ENCODE results near the gene MED10. TPM values are rescaled to one million over a fixed set of nuclear protein-coding genes. Genes with fewer than 3 reads are reported as not detected.

The MED10 gene, protein sequence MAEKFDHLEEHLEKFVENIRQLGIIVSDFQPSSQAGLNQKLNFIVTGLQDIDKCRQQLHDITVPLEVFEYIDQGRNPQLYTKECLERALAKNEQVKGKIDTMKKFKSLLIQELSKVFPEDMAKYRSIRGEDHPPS
- 10 to 100 TPM; 19.7 to 45.3 TPM for total RNA-seq

DNA sequence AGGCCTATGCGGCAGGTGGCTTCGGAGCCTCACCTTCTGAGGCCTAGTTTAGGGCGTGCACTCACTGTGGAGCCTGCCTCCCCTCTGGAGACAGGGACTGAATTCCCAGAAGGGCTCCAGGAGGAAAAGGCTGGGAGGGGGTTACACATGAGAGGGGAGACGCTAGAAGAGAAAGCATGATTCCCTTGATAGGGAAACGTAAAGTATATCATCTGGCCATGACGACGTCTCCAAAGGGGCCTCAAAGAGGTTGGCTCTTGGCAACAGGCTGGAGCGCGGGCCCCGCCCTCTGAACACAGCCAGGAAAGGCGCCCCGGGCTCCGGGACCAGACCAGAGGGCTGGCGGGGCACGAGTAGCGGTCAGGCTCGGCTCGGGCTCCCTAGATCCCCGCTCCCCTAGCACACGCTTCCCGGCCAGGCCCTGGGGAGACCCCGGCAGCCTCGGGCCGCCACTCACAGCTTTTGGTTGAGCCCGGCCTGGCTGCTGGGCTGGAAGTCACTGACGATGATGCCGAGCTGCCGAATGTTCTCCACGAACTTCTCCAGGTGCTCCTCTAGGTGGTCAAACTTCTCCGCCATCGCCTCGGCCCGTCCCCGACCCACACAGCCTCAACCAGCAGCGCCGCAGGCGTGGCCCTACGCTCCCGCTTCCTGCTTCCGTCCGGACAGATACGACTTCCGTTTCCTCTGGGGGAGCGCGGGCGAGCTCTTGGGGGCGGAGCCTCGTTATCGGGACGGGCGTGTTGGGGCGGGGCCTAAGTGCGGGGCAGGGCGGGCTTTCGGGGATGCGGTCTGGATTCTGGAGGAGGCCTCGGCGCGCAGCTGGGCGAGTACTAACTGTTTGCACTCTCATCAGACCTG, at the start of gene MED10:
TSS of gene MED10 (minus strand) at position 643 of the 861 bp plus-strand sequence. CDS start at position 579, 64 bp downstream.
- peak; percentile 87 for TF ChIP-seq POLR2AphosphoS5 (IDR thresholded peaks at IDR 0.05)
- TF ChIP-seq POLR2A (IDR thresholded peaks at IDR 0.05), result peak; percentile 57
- TF ChIP-seq, protein P1, sequence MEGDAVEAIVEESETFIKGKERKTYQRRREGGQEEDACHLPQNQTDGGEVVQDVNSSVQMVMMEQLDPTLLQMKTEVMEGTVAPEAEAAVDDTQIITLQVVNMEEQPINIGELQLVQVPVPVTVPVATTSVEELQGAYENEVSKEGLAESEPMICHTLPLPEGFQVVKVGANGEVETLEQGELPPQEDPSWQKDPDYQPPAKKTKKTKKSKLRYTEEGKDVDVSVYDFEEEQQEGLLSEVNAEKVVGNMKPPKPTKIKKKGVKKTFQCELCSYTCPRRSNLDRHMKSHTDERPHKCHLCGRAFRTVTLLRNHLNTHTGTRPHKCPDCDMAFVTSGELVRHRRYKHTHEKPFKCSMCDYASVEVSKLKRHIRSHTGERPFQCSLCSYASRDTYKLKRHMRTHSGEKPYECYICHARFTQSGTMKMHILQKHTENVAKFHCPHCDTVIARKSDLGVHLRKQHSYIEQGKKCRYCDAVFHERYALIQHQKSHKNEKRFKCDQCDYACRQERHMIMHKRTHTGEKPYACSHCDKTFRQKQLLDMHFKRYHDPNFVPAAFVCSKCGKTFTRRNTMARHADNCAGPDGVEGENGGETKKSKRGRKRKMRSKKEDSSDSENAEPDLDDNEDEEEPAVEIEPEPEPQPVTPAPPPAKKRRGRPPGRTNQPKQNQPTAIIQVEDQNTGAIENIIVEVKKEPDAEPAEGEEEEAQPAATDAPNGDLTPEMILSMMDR (IDR thresholded peaks at IDR 0.05), result no peak
- intact Hi-C loops (cut with DNase I), result loop anchor here (5.0 to 10.0 kb wide), 2 partner anchors 199 to 367 kb away; no protein-coding TSS in a partner anchor
- DNase-seq (ENCODE audit: low spot score), result peak; percentile 91
- Histone ChIP-seq H3K27ac (peak within 1 kb of the TSS; percentile 77), H3K4me3 (peak within 1 kb of the TSS; percentile 85 to 94), H3K4me1 (replicated peaks) (peaks cover 9% of the 10 kb centered on the region), H3K27me3 (replicated peaks; ENCODE audit: insufficient read depth) (no peaks in the 10 kb centered on the region), H3K36me3 (peaks cover 0 to 5% of the 10 kb centered on the region in 2 donors), H3K9me3 (no peaks in the 10 kb centered on the region)
- WGBS, result 0% methylated on average over 54 of the region's 60 CpGs

DNA sequence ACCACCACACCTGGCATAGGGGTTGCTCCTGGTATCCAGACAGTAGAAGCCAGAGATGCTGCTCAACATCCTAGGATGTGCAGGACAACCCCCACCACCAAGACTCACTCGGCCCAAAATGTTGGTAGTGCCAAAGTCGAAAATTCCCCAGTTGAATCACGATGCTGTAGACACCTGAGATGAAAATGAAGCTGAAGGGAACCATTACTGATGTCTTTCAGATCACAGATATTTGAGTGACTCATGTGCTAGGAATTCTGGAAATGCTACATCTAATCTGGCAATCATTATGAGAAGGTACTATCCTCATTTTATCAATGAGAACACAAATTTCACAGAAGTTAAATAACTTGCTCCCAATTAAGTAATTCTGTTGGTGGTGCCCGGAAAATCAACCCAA, 49.3 kb upstream of the MED10 start:
- no peak overlapping the region for H3K27ac ChIP-seq
- no peaks in the 10 kb centered on the region for H3K4me1 ChIP-seq (replicated peaks)
- H3K4me3 ChIP-seq, result no peak overlapping the region
- WGBS, result 78% methylated on average over 4 of the region's 4 CpGs
- intact Hi-C loops (cut with DNase I), result no loop called here
- H3K9me3 ChIP-seq, result no peaks in the 10 kb centered on the region
- no peaks in the 10 kb centered on the region for H3K36me3 ChIP-seq
- no peak for DNase-seq (ENCODE audit: low spot score)
- TF ChIP-seq POLR2A (IDR thresholded peaks at IDR 0.05), result no peak
- H3K27me3 ChIP-seq (replicated peaks; ENCODE audit: insufficient read depth), result no peaks in the 10 kb centered on the region

DNA sequence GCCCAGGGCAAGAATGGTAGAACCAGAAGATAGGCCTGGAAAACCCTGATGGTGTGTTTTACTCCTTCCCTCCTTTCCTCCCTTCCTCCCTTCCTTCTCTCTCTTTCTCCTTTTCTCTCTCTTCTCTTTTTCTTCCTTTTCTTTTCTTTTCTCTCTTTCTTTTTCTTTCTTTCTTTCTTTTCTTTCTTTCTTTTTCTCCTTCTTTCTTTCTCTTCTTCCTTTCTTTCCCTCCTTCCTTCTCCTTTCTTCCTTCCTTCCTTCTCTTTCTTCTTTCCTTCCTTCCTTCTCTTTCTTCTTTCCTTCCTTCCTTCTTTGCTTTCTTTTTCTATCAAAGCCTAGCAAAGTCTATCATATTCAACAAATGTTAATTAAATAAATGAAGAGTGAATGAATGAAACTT, 46.4 kb upstream of the MED10 start:
- intact Hi-C loops (cut with DNase I), result no loop called here
- Histone ChIP-seq H3K4me3 (no peak overlapping the region), H3K27me3 (replicated peaks; ENCODE audit: insufficient read depth) (no peaks in the 10 kb centered on the region), H3K9me3 (no peaks in the 10 kb centered on the region), H3K36me3 (no peaks in the 10 kb centered on the region), H3K27ac (no peak overlapping the region), H3K4me1 (replicated peaks) (peaks cover 3% of the 10 kb centered on the region)
- TF ChIP-seq, protein P1 (IDR thresholded peaks at IDR 0.05), result no peak
- TF ChIP-seq POLR2AphosphoS5 (IDR thresholded peaks at IDR 0.05), result no peak
- TF ChIP-seq POLR2A (IDR thresholded peaks at IDR 0.05), result no peak
- no peak for DNase-seq (ENCODE audit: low spot score)

DNA sequence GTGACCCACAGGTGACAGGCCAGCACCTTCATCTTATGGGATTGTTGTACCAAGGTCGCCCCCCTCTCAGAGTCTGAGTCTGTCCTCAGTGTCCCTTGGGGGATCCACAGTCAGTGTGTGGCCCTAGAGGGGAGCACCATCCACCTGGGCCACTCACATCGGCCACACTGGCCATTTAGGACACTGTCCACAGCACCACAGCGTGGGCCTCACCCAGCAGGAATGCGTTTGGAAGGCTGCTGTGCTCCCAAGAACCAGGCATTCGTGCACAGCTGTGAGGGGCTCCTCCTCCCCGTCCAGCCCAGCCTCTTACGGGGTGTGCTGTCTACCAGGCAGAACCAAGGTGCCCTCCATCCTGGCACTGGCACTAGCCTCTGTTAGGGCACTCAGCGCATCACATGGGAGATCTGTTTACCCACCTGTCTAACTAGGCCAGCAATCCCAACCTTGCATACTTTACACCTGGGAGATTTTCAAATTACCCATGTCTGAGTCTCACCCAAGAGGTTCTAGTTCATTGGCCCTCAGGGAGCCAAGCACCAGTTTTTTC, 45.8 kb upstream of the MED10 start:
- intact Hi-C loops (cut with DNase I), result no loop called here
- no peak overlapping the region for H3K27ac ChIP-seq
- TF ChIP-seq, protein P1 (IDR thresholded peaks at IDR 0.05), result no peak
- no peak for TF ChIP-seq POLR2A (IDR thresholded peaks at IDR 0.05)
- TF ChIP-seq POLR2AphosphoS5 (IDR thresholded peaks at IDR 0.05), result no peak
- DNase-seq (ENCODE audit: low spot score), result no peak
- no peak overlapping the region for H3K4me3 ChIP-seq
- no peaks in the 10 kb centered on the region for H3K27me3 ChIP-seq (replicated peaks; ENCODE audit: insufficient read depth)
- 88% methylated on average over 7 of the region's 8 CpGs for WGBS
- H3K36me3 ChIP-seq, result no peaks in the 10 kb centered on the region
- H3K4me1 ChIP-seq (replicated peaks), result peaks cover 3% of the 10 kb centered on the region
- no peaks in the 10 kb centered on the region for H3K9me3 ChIP-seq

DNA sequence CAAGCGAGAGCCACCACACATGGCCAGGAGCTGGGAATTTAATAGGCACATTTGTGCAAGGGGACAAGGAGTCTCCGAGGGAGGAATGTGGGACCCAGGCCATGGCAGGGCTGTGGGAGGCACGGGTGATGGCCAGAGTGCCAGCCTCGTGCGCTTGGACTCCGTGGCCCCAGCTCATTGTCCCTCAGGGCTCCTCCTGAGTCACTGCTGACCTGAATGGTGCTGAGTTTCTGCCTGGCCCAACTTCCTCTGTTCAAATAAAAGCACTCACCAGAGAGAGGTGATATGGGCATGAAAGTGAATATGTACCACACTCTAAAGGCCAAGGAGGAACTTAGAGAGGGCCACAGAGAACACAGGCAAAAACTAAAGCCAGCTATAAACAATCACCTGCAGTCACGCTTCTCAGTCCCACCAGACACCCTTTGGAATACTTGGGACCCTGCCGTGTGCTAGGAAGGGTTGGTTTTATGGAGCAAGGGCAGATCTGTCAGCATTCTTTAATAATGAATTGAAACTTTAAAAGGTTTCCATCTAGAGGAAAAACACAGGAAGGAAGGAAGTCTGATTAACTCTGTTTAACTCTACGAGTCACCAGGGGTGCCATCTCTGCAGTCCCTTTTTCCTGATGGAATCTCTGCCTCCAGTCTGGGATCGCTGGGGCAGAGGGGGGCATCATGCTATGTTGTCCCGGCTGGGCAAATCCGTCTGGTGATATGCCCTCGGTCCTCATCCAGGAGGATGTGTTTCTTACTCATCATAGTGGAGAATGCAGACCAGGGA, 45.2 kb upstream of the MED10 start:
- no peaks in the 10 kb centered on the region for H3K27me3 ChIP-seq (replicated peaks; ENCODE audit: insufficient read depth)
- no peak overlapping the region for H3K4me3 ChIP-seq
- H3K4me1 ChIP-seq (replicated peaks), result peaks cover 3% of the 10 kb centered on the region
- no peak for DNase-seq (ENCODE audit: low spot score)
- TF ChIP-seq POLR2A (IDR thresholded peaks at IDR 0.05) (no peak), POLR2AphosphoS5 (IDR thresholded peaks at IDR 0.05) (no peak)
- TF ChIP-seq, protein P1 (IDR thresholded peaks at IDR 0.05), result no peak
- no peaks in the 10 kb centered on the region for H3K36me3 ChIP-seq
- H3K9me3 ChIP-seq, result no peaks in the 10 kb centered on the region
- intact Hi-C loops (cut with DNase I), result no loop called here
- WGBS, result 79% methylated on average over 13 of the region's 13 CpGs
- H3K27ac ChIP-seq, result no peak overlapping the region
